ENCODE data around the gene CRADD.

GRCh38 chr12:93943780-93944179 lies 266.6 kb downstream of the CRADD start:
- TF ChIP-seq CTCF (conservative IDR thresholded peaks at IDR 0.05 in 1 of 2, IDR thresholded peaks at IDR 0.05 in 1 of 2; ENCODE audit: extremely low read depth in 1 of 2, insufficient read depth in 1 of 2, low read depth in 1 of 2, low read length in 2 of 2), result no peak
- TF ChIP-seq EZH2 (IDR thresholded peaks at IDR 0.05; ENCODE audit: borderline replicate concordance, low read length), result no peak

All from mammary epithelial cell (primary cell).